Left ventricle myocardium inferior (tissue), 1 donor: ENCODE data around the gene ANKH. TPM values are rescaled to one million over a fixed set of nuclear protein-coding genes. Genes with fewer than 3 reads are reported as not detected.
"Not testable (repeated sequence)": the region's sequence is repeated elsewhere in the genome, so short reads cannot be mapped to it uniquely, and the experiment has no call there.

Experiments used
- DNase-seq: peaks from one replicate; pipeline ENCODE4 v3.0.0-alpha.2; 2020
- H3K27ac ChIP-seq: fragments of 200-600 bp; replicated peaks from 2 replicates; pipeline ENCODE4 v1.8.0; 2021
- H3K27me3 ChIP-seq: fragments of 200-600 bp; 2 replicates; pipeline ENCODE4 v1.8.0; 2021; ENCODE audit warnings: low read depth
- H3K36me3 ChIP-seq: fragments of 200-600 bp; 2 replicates; pipeline ENCODE4 v1.8.0; 2021
- H3K4me1 ChIP-seq: fragments of 200-600 bp; 2 replicates; pipeline ENCODE4 v1.8.0; 2021
- H3K4me3 ChIP-seq: fragments of 200-600 bp; 2 replicates; pipeline ENCODE4 v1.8.0; 2021; ENCODE audit warnings: mild to moderate bottlenecking, moderate library complexity
- H3K9me3 ChIP-seq: fragments of 200-600 bp; replicated peaks from 2 replicates; pipeline ENCODE4 v1.8.0; 2021
- intact Hi-C: fragments of 100-400 bp; cut with micrococcal nuclease; formaldehyde crosslinking; loops from one replicate; pipeline ENCODE4 v1.11.0; 2022
- total RNA-seq: library from RNA; stranded (reverse); fragmentation: NEBNext Ultra II Directional; extraction: Animal tissue kit (Norgen Biotek cat#: 25700); gene quantifications from one replicate; pipeline ENCODE4 v1.2.1, GENCODE V29; 2021
- TF ChIP-seq, protein P1 (sequence below): fragments of 200-600 bp; IDR thresholded peaks from 2 replicates; pipeline ENCODE4 v1.8.0; 2021; ENCODE audit warnings: antibody characterized with exemption, mild to moderate bottlenecking, borderline replicate concordance
- donor health status: DM: no; HTN: yes; CAD: no; lungs with severe emphysema.

Gene ANKH
- total RNA-seq, 1 donor from 2014 or later: 227 TPM

DNA sequence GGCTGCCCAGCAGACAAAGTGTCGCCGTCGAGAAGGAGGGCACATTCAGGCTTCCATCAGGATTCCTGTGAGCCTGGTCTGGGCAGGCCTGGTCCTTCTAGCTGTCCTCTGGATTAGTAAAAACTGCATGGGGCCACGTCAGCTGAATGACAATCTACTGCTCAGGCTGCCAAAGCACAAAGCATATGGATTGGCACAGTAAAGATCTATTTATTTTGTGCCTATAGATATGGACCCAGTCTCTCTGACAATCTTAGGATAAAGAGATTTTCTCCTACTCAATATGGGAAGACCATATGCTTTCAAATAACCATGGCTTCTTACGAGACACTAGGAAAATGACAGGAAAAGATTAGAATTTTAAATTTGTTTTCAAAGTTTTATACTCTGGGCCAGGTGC is 24.1 kb downstream of the ANKH start:
- Histone ChIP-seq H3K4me3 (no peak overlapping the region), H3K36me3 (peaks cover 17% of the 10 kb centered on the region), H3K9me3 (no peaks in the 10 kb centered on the region), H3K4me1 (peaks cover 37% of the 10 kb centered on the region), H3K27me3 (no peaks in the 10 kb centered on the region), H3K27ac (no peak overlapping the region)
- intact Hi-C loops: no loop called here
- DNase-seq: no peak
- TF ChIP-seq, protein P1, sequence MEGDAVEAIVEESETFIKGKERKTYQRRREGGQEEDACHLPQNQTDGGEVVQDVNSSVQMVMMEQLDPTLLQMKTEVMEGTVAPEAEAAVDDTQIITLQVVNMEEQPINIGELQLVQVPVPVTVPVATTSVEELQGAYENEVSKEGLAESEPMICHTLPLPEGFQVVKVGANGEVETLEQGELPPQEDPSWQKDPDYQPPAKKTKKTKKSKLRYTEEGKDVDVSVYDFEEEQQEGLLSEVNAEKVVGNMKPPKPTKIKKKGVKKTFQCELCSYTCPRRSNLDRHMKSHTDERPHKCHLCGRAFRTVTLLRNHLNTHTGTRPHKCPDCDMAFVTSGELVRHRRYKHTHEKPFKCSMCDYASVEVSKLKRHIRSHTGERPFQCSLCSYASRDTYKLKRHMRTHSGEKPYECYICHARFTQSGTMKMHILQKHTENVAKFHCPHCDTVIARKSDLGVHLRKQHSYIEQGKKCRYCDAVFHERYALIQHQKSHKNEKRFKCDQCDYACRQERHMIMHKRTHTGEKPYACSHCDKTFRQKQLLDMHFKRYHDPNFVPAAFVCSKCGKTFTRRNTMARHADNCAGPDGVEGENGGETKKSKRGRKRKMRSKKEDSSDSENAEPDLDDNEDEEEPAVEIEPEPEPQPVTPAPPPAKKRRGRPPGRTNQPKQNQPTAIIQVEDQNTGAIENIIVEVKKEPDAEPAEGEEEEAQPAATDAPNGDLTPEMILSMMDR: no peak

DNA sequence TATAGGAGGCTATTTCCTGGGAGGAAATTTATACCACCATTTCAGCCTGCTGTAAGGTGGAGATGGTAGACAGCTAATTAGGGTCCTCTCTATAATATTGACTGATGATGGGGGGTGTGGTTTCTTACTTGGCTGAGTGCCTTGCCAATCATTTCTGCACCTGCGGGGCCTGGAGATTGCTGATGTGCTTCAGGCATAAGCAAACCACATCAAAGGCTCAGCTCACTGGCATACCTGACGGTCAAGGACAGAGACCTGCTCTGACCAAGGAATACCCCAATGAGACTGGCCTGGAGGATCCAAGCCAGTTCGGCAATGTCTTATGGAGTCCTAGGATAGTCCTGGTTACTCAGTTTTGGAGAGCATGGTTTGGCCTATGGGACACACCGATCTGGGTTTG is 29.5 kb downstream of the ANKH start:
- peaks cover 4% of the 10 kb centered on the region for H3K9me3 ChIP-seq
- intact Hi-C loops: no loop called here
- no peak overlapping the region for H3K27ac ChIP-seq
- peaks cover 25% of the 10 kb centered on the region for H3K36me3 ChIP-seq
- H3K4me3 ChIP-seq: no peak overlapping the region
- TF ChIP-seq, protein P1: no peak
- H3K4me1 ChIP-seq: peaks cover 7% of the 10 kb centered on the region
- H3K27me3 ChIP-seq: no peaks in the 10 kb centered on the region
- DNase-seq: no peak

DNA sequence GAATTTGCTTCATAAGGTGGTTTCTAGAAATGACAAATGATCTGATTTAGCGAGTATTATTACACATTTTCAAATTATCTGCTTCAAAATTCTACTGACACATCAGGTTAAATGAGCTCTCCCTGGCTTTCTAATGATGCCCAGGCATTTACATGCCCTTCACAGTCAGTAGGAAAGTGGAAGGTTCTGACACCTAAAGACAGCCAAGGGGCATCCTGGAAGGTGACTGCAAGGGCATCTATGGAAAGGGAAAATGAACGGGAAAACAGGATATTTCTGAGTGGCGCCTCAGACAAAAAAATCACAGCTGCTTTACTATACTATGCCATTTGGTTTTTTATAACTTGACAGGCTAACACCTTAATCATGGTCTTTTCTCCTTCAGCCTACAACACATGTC is 31.0 kb downstream of the ANKH start:
- TF ChIP-seq, protein P1: no peak
- Histone ChIP-seq H3K27ac (no peak overlapping the region), H3K9me3 (peaks cover 4% of the 10 kb centered on the region), H3K36me3 (peaks cover 25% of the 10 kb centered on the region), H3K4me1 (peaks cover 7% of the 10 kb centered on the region), H3K4me3 (no peak overlapping the region), H3K27me3 (no peaks in the 10 kb centered on the region)
- DNase-seq: no peak
- intact Hi-C loops: no loop called here

DNA sequence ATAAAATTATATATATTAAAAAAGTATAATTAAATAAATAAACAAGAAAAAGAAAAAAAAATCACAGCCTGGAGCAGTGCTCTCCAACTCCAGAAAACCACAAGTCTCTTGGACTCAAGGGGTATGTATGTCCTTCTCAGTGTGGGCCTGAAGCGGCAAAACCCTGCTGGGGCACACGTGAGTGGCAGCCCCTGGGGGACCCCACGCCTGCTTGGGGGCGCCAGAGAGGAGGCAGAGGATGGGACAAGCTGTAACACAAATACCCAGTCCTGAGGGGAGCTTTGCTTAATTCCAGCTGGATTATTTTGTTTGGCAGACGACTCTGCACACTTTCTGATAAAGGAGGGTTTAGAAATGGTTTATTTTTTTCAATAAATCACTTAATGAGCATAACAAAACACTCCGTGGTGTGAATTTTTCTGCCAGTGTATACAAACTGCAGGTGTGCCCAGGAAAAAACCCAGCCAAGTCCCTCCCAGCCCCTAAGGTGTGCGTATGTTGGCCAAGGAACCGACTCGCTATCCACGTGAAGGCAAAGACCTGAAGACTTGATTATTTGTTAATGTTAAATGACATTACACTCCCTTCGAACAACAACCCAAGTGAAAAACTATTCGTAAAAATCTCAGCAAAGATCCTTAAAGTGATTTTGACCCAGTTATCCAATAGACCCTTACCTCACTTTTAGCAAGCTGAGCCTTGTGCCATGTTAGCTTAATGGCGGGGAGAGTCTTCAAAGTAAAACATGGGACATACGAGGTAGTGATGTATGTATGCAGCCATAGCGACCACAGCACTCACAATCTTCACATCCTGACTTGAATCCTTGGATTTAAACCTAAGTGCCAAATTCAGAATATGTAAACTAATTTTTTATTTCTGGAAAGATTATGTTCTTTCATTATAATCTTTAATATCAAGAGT is 32.9 kb downstream of the ANKH start:
- no peak overlapping the region for H3K4me3 ChIP-seq
- intact Hi-C loops: no loop called here
- no peak overlapping the region for H3K27ac ChIP-seq
- no peak for DNase-seq
- H3K9me3 ChIP-seq: peaks cover 4% of the 10 kb centered on the region
- peaks cover 25% of the 10 kb centered on the region for H3K4me1 ChIP-seq
- H3K27me3 ChIP-seq: no peaks in the 10 kb centered on the region
- TF ChIP-seq, protein P1: no peak
- peaks cover 10% of the 10 kb centered on the region for H3K36me3 ChIP-seq

DNA sequence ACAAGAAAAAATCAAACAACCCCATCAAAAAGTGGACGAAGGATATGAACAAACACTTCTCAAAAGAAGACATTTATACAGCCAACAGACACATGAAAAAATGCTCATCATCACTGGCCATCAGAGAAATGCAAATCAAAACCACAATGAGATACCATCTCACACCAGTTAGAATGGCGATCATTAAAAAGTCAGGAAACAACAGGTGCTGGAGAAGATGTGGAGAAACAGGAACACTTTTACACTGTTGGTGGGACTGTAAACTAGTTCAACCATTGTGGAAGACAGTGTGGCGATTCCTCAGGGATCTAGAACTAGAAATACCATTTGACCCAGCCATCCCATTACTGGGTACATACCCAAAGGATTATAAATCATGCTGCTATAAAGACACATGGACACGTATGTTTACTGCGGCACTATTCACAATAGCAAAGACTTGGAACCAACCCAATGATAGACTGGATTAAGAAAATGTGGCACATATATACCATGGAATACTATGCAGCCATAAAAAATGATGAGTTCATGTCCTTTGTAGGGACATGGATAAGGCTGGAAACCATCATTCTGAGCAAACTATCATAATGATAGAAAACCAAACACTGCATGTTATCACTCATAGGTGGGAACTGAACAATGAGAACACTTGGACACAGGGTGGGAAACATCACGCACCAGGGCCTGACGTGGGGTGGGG is 34.0 kb downstream of the ANKH start:
- H3K27ac ChIP-seq, H3K9me3 ChIP-seq, H3K27me3 ChIP-seq, H3K36me3 ChIP-seq, DNase-seq, H3K4me3 ChIP-seq, intact Hi-C loops: not testable (repeated sequence)
- peaks cover 30% of the 10 kb centered on the region for H3K4me1 ChIP-seq
